ENCODE data around the gene LPIN3.

DNA sequence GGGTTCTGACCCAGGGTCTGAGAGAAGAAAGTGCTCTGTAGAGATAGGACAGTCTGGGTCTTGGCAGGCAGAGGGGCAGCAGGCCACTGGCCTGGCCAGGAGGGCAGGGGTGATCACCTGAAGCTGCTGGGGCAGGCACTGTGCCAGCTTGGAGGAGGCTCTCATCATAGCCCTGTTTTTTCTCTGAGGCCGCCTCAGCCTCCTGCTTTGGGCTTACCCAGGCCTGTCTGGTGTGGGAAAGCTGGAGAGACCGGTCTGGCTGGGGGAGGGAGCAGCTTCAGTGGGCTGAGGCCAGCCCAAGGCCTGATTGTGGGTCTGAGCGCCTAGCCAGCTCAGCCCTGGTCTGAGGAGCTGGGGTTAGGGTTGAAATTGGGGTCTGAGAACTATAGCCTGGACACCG, 3.9 kb downstream of the LPIN3 start:
- TF ChIP-seq, protein P1, sequence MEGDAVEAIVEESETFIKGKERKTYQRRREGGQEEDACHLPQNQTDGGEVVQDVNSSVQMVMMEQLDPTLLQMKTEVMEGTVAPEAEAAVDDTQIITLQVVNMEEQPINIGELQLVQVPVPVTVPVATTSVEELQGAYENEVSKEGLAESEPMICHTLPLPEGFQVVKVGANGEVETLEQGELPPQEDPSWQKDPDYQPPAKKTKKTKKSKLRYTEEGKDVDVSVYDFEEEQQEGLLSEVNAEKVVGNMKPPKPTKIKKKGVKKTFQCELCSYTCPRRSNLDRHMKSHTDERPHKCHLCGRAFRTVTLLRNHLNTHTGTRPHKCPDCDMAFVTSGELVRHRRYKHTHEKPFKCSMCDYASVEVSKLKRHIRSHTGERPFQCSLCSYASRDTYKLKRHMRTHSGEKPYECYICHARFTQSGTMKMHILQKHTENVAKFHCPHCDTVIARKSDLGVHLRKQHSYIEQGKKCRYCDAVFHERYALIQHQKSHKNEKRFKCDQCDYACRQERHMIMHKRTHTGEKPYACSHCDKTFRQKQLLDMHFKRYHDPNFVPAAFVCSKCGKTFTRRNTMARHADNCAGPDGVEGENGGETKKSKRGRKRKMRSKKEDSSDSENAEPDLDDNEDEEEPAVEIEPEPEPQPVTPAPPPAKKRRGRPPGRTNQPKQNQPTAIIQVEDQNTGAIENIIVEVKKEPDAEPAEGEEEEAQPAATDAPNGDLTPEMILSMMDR (conservative IDR thresholded peaks at IDR 0.05; ENCODE audit: low read depth in 2 of 2), result no peak
- TF ChIP-seq CREB1 (CRISPR knock-in tag; IDR thresholded peaks at IDR 0.05; ENCODE audit: low read depth) (no peak), JUNB (IDR thresholded peaks at IDR 0.05; ENCODE audit: unreplicated experiment) (no peak), EZH2 (IDR thresholded peaks at IDR 0.05; ENCODE audit: low read depth, unreplicated experiment) (no peak), POLR2AphosphoS5 (IDR thresholded peaks at IDR 0.05; ENCODE audit: low read depth) (no peak), ZNF331 (CRISPR knock-in tag; IDR thresholded peaks at IDR 0.05; ENCODE audit: low read depth) (no peak), ZNF114 (CRISPR knock-in tag; IDR thresholded peaks at IDR 0.05) (no peak)
- TF ChIP-seq, protein P2, sequence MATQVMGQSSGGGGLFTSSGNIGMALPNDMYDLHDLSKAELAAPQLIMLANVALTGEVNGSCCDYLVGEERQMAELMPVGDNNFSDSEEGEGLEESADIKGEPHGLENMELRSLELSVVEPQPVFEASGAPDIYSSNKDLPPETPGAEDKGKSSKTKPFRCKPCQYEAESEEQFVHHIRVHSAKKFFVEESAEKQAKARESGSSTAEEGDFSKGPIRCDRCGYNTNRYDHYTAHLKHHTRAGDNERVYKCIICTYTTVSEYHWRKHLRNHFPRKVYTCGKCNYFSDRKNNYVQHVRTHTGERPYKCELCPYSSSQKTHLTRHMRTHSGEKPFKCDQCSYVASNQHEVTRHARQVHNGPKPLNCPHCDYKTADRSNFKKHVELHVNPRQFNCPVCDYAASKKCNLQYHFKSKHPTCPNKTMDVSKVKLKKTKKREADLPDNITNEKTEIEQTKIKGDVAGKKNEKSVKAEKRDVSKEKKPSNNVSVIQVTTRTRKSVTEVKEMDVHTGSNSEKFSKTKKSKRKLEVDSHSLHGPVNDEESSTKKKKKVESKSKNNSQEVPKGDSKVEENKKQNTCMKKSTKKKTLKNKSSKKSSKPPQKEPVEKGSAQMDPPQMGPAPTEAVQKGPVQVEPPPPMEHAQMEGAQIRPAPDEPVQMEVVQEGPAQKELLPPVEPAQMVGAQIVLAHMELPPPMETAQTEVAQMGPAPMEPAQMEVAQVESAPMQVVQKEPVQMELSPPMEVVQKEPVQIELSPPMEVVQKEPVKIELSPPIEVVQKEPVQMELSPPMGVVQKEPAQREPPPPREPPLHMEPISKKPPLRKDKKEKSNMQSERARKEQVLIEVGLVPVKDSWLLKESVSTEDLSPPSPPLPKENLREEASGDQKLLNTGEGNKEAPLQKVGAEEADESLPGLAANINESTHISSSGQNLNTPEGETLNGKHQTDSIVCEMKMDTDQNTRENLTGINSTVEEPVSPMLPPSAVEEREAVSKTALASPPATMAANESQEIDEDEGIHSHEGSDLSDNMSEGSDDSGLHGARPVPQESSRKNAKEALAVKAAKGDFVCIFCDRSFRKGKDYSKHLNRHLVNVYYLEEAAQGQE (IDR thresholded peaks at IDR 0.05; ENCODE audit: unreplicated experiment), result no peak
